GM23338 (cell line): ENCODE measurements around the gene TMEM30B. TPM values are rescaled to one million over a fixed set of nuclear protein-coding genes. Genes with fewer than 3 reads are reported as not detected.

Experiments
- ATAC-seq: fragments of 200-7000 bp; cut with Tn5 transposase; 3 replicates; pipeline ENCODE4 v1.9.1; 2020
- DNase-seq: peaks from one replicate; pipeline ENCODE4 v3.0.0-alpha.2; 2015; ENCODE audit warnings: low spot score
- H2AFZ ChIP-seq: fragments of 200-600 bp; sonication (generic); 2 replicates; pipeline ENCODE4 v1.8.0; 2016; ENCODE audit warnings: antibody characterized with exemption, mild to moderate bottlenecking, moderate library complexity
- H3F3A ChIP-seq: fragments of 200-600 bp; sonication (generic); replicated peaks from 2 replicates; pipeline ENCODE4 v1.8.0; 2017; ENCODE audit warnings: antibody characterized with exemption, mixed run types, low read depth
- H3K27ac ChIP-seq: fragments of 200-600 bp; sonication (generic); 2 replicates; pipeline ENCODE4 v1.6.1; 2016; ENCODE audit warnings: low read depth
- H3K27me3 ChIP-seq: fragments of 200-600 bp; sonication (generic); 2 replicates; pipeline ENCODE4 v1.8.0; 2016; ENCODE audit warnings: mild to moderate bottlenecking, mixed run types, moderate library complexity; ENCODE audit not compliant: insufficient read depth
- H3K36me3 ChIP-seq: fragments of 200-600 bp; sonication (generic); 2 replicates; pipeline ENCODE4 v1.8.0; 2016; ENCODE audit warnings: mild to moderate bottlenecking; ENCODE audit not compliant: insufficient read depth
- H3K4me1 ChIP-seq: fragments of 200-600 bp; sonication (generic); 2 replicates; pipeline ENCODE4 v1.8.0; 2016; ENCODE audit warnings: mild to moderate bottlenecking, moderate library complexity; ENCODE audit not compliant: insufficient read depth
- H3K4me2 ChIP-seq: fragments of 200-600 bp; sonication (generic); 2 replicates; pipeline ENCODE4 v1.7.1; 2017; ENCODE audit warnings: mixed run types
- H3K4me3 ChIP-seq: fragments of 200-600 bp; sonication (generic); 2 replicates; pipeline ENCODE4 v1.6.1; 2016; ENCODE audit warnings: mixed run types
- H3K79me2 ChIP-seq: fragments of 200-600 bp; sonication (generic); replicated peaks from 2 replicates; pipeline ENCODE4 v1.8.0; 2017; ENCODE audit warnings: mild to moderate bottlenecking; ENCODE audit not compliant: insufficient read depth
- H3K9me2 ChIP-seq: fragments of 200-600 bp; sonication (generic); 2 replicates; pipeline ENCODE4 v1.8.0; 2017; ENCODE audit not compliant: insufficient read depth
- H4K20me1 ChIP-seq: fragments of 200-600 bp; sonication (generic); replicated peaks from 2 replicates; pipeline ENCODE4 v1.8.0; 2017; ENCODE audit warnings: mild to moderate bottlenecking; ENCODE audit not compliant: insufficient read depth
- H3K27ac Mint-ChIP-seq: 2 replicates; pipeline ENCODE4 v1.8.0; 2020; ENCODE audit warnings: inconsistent platforms, mild to moderate bottlenecking, moderate library complexity, mixed read lengths
- H3K27me3 Mint-ChIP-seq: 3 replicates; pipeline ENCODE4 v1.8.0; 2022; ENCODE audit warnings: low read depth, mild to moderate bottlenecking, moderate library complexity, mixed read lengths, inconsistent platforms; ENCODE audit not compliant: insufficient read depth, poor library complexity
- H3K36me3 Mint-ChIP-seq: 3 replicates; pipeline ENCODE4 v1.8.0; 2021; ENCODE audit warnings: low read depth, mild to moderate bottlenecking, inconsistent platforms, moderate library complexity, mixed read lengths
- H3K4me1 Mint-ChIP-seq: 3 replicates; pipeline ENCODE4 v1.8.0; 2020; ENCODE audit warnings: mild to moderate bottlenecking, inconsistent platforms, mixed read lengths
- H3K4me3 Mint-ChIP-seq: 3 replicates; pipeline ENCODE4 v1.8.0; 2021; ENCODE audit warnings: moderate library complexity, mild to moderate bottlenecking, inconsistent platforms, mixed read lengths
- H3K9me3 Mint-ChIP-seq: 3 replicates; pipeline ENCODE4 v1.8.0; 2020; ENCODE audit warnings: moderate library complexity, mild to moderate bottlenecking, inconsistent platforms, mixed read lengths
- CTCF ChIP-seq, 2 experiments: fragments of 200-600 bp in 1 of 2; sonication (generic) in 1 of 2; conservative IDR thresholded peaks; 2 replicates each; pipeline versions ENCODE4 v1.5.1 to v1.6.1; 2016 to 2017; ENCODE audit warnings: antibody characterized with exemption in 2 of 2, low read depth in 2 of 2, mild to moderate bottlenecking in 2 of 2, moderate library complexity in 1 of 2
- ETS1 ChIP-seq: IDR thresholded peaks from 2 replicates; pipeline ENCODE4 v1.6.1; 2016; ENCODE audit warnings: antibody characterized with exemption
- JUNB ChIP-seq: IDR thresholded peaks from one replicate; pipeline ENCODE4 v1.6.1; 2016; ENCODE audit warnings: antibody characterized with exemption; ENCODE audit not compliant: unreplicated experiment
- POLR2AphosphoS5 ChIP-seq: IDR thresholded peaks from 2 replicates; pipeline ENCODE4 v1.6.1; 2016; ENCODE audit warnings: antibody characterized with exemption, low read depth
- STAT1 ChIP-seq: IDR thresholded peaks from one replicate; pipeline ENCODE4 v1.6.1; 2016; ENCODE audit warnings: antibody characterized with exemption; ENCODE audit not compliant: unreplicated experiment
- ZNF114 ChIP-seq: fragments of 250-450 bp; sonication (Bioruptor Pico); IDR thresholded peaks from 2 replicates; pipeline ENCODE4 v1.5.0; 2020; ENCODE audit warnings: mild to moderate bottlenecking, moderate library complexity
- polyA plus RNA-seq: library from polyadenylated mRNA; unstranded; fragments of >200 nt; fragmentation: Nextera tagmentation; extraction: Ambion mirVana; gene quantifications from 2 replicates; pipeline ENCODE4 v1.2.1, GENCODE V29; 2016
- total RNA-seq: library from RNA; depleted of rRNA; stranded (reverse); fragments of >200 nt; shearing (Covaris generic); gene quantifications from 2 replicates; pipeline ENCODE4 v1.2.3, GENCODE V29; 2014
- TF ChIP-seq, protein P1 (sequence below): fragments of 250-450 bp; sonication (Bioruptor Pico); IDR thresholded peaks from 2 replicates; pipeline ENCODE4 v1.5.0; 2020; ENCODE audit warnings: mild to moderate bottlenecking, moderate library complexity

TMEM30B gene
- total and polyA plus RNA-seq, 2 experiments from 2014 or later: 7.2 to 22.9 TPM

- no peaks in the 10 kb centered on the region for H4K20me1 ChIP-seq
- no peak overlapping the region for H3K27ac ChIP-seq
- Mint-ChIP-seq H3K36me3 (no peaks in the 10 kb centered on the region), H3K4me3 (no peak overlapping the region), H3K27me3 (peaks cover 2% of the 10 kb centered on the region), H3K9me3 (no peaks in the 10 kb centered on the region), H3K27ac (no peak overlapping the region), H3K4me1 (0 out of 3 replicates have a peak, but pooled peaks cover 2% of the 10 kb centered on the region)
- TF ChIP-seq, protein P1, sequence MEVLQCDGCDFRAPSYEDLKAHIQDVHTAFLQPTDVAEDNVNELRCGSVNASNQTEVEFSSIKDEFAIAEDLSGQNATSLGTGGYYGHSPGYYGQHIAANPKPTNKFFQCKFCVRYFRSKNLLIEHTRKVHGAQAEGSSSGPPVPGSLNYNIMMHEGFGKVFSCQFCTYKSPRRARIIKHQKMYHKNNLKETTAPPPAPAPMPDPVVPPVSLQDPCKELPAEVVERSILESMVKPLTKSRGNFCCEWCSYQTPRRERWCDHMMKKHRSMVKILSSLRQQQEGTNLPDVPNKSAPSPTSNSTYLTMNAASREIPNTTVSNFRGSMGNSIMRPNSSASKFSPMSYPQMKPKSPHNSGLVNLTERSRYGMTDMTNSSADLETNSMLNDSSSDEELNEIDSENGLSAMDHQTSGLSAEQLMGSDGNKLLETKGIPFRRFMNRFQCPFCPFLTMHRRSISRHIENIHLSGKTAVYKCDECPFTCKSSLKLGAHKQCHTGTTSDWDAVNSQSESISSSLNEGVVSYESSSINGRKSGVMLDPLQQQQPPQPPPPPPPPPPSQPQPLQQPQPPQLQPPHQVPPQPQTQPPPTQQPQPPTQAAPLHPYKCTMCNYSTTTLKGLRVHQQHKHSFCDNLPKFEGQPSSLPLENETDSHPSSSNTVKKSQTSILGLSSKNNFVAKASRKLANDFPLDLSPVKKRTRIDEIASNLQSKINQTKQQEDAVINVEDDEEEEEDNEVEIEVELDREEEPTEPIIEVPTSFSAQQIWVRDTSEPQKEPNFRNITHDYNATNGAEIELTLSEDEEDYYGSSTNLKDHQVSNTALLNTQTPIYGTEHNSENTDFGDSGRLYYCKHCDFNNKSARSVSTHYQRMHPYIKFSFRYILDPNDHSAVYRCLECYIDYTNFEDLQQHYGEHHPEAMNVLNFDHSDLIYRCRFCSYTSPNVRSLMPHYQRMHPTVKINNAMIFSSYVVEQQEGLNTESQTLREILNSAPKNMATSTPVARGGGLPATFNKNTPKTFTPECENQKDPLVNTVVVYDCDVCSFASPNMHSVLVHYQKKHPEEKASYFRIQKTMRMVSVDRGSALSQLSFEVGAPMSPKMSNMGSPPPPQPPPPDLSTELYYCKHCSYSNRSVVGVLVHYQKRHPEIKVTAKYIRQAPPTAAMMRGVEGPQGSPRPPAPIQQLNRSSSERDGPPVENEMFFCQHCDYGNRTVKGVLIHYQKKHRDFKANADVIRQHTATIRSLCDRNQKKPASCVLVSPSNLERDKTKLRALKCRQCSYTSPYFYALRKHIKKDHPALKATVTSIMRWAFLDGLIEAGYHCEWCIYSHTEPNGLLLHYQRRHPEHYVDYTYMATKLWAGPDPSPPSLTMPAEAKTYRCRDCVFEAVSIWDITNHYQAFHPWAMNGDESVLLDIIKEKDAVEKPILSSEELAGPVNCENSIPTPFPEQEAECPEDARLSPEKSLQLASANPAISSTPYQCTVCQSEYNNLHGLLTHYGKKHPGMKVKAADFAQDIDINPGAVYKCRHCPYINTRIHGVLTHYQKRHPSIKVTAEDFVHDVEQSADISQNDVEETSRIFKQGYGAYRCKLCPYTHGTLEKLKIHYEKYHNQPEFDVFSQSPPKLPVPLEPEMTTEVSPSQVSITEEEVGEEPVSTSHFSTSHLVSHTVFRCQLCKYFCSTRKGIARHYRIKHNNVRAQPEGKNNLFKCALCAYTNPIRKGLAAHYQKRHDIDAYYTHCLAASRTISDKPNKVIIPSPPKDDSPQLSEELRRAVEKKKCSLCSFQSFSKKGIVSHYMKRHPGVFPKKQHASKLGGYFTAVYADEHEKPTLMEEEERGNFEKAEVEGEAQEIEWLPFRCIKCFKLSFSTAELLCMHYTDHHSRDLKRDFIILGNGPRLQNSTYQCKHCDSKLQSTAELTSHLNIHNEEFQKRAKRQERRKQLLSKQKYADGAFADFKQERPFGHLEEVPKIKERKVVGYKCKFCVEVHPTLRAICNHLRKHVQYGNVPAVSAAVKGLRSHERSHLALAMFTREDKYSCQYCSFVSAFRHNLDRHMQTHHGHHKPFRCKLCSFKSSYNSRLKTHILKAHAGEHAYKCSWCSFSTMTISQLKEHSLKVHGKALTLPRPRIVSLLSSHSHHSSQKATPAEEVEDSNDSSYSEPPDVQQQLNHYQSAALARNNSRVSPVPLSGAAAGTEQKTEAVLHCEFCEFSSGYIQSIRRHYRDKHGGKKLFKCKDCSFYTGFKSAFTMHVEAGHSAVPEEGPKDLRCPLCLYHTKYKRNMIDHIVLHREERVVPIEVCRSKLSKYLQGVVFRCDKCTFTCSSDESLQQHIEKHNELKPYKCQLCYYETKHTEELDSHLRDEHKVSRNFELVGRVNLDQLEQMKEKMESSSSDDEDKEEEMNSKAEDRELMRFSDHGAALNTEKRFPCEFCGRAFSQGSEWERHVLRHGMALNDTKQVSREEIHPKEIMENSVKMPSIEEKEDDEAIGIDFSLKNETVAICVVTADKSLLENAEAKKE (CRISPR knock-in tag): no peak
- no peak for TF ChIP-seq ZNF114 (CRISPR knock-in tag)
- no peak for TF ChIP-seq ETS1
- no peak for TF ChIP-seq STAT1
- no peak for TF ChIP-seq POLR2AphosphoS5
- no peak for TF ChIP-seq JUNB
- TF ChIP-seq CTCF (conservative IDR thresholded peaks at IDR 0.05; ENCODE audit: low read depth in 2 of 2): no peak
- no peaks in the 10 kb centered on the region for H3K9me2 ChIP-seq
- H2AFZ ChIP-seq: no peak overlapping the region
- no peaks in the 10 kb centered on the region for H3K79me2 ChIP-seq
- H3F3A ChIP-seq: no peaks in the 10 kb centered on the region
- DNase-seq (no peak), ATAC-seq (no peak)
- H3K27me3 ChIP-seq: no peaks in the 10 kb centered on the region
- H3K36me3 ChIP-seq: no peaks in the 10 kb centered on the region
- no peak overlapping the region for H3K4me3 ChIP-seq
- no peak overlapping the region for H3K4me2 ChIP-seq
- no peaks in the 10 kb centered on the region; the same call in 1 of the 2 replicates for H3K4me1 ChIP-seq
Observed at GRCh38 chr14:61288720-61289119, 7.6 kb upstream of the TMEM30B start.
